IMR-90 (cell line): ENCODE measurements around the gene FAM89B. TPM values are rescaled to one million over a fixed set of nuclear protein-coding genes. Genes with fewer than 3 reads are reported as not detected.
A peak's percentile ranks its signal among the peaks of the same experiment; 100 is the strongest.

Experiments
- ATAC-seq: fragments of 200-7000 bp; cut with Tn5 transposase; 2 replicates; pipeline ENCODE4 v1.9.1; 2020; ENCODE audit warnings: low read depth, mild to moderate bottlenecking, moderate library complexity
- BruUV-seq: library from RNA; stranded (reverse); fragments of 400-500 nt; replicated peaks from 2 replicates; lab custom pipeline; 2021; lab: Mats Ljungman, UMichigan
- CTCF ChIA-PET: fragments of 300-600 bp; formaldehyde crosslinking; extraction: SDS; loops from one replicate; lab custom pipeline; 2021; ENCODE audit warnings: antibody characterized with exemption; lab: Yijun Ruan, JAX
- POLR2A ChIA-PET: fragments of 300-600 bp; sonication (Branson Sonifier 250); formaldehyde crosslinking; loops from one replicate; lab custom pipeline; 2022; ENCODE audit warnings: antibody characterized with exemption; ENCODE audit not compliant: unreplicated experiment; lab: Charles Lee
- DNase-seq: peaks from one replicate; pipeline ENCODE4 v3.0.0; 2013
- H2AFZ ChIP-seq: replicated peaks from 2 replicates; pipeline ENCODE3; 2013; ENCODE audit warnings: low read length, mild to moderate bottlenecking; ENCODE audit not compliant: poor library complexity
- H2AK5ac ChIP-seq: 2 replicates; pipeline ENCODE4 v1.6.1; 2013; ENCODE audit warnings: low read depth, low read length, inconsistent platforms
- H2AK9ac ChIP-seq: replicated peaks from 2 replicates; pipeline ENCODE3; 2013; ENCODE audit warnings: mild to moderate bottlenecking, low read depth, low read length, moderate library complexity; ENCODE audit not compliant: poor library complexity
- H2BK120ac ChIP-seq: 2 replicates; pipeline ENCODE4 v1.6.1; 2013; ENCODE audit warnings: low read depth, low read length, inconsistent platforms
- H2BK15ac ChIP-seq: 3 replicates; pipeline ENCODE4 v1.6.1; 2013; ENCODE audit warnings: low read depth, low read length, inconsistent platforms
- H2BK20ac ChIP-seq: 2 replicates; pipeline ENCODE4 v1.6.1; 2013; ENCODE audit warnings: low read depth, mild to moderate bottlenecking, inconsistent platforms, low read length, moderate library complexity
- H2BK5ac ChIP-seq: 2 replicates; pipeline ENCODE4 v1.6.1; 2013; ENCODE audit warnings: mild to moderate bottlenecking, low read depth, low read length, inconsistent platforms; ENCODE audit not compliant: poor library complexity, severe bottlenecking
- H3K14ac ChIP-seq: replicated peaks from 2 replicates; pipeline ENCODE4 v1.6.1; 2013; ENCODE audit warnings: low read depth, low read length, inconsistent platforms
- H3K18ac ChIP-seq: 2 replicates; pipeline ENCODE4 v1.6.1; 2013; ENCODE audit warnings: low read depth, low read length, control low read depth
- H3K23ac ChIP-seq: 2 replicates; pipeline ENCODE4 v1.6.1; 2013; ENCODE audit warnings: low read depth, low read length, inconsistent platforms
- H3K27ac ChIP-seq: 2 replicates; pipeline ENCODE4 v1.5.1; 2013; ENCODE audit warnings: mild to moderate bottlenecking, control low read depth, low read length; ENCODE audit not compliant: insufficient read depth
- H3K27me3 ChIP-seq: 2 replicates; pipeline ENCODE4 v1.6.1; 2013; ENCODE audit warnings: low read length; ENCODE audit not compliant: control insufficient read depth, insufficient read depth
- H3K36me3 ChIP-seq: 2 replicates; pipeline ENCODE4 v1.6.1; 2013; ENCODE audit warnings: low read length, mixed read lengths; ENCODE audit not compliant: control insufficient read depth, insufficient read depth
- H3K4ac ChIP-seq: 2 replicates; pipeline ENCODE4 v1.6.1; 2013; ENCODE audit warnings: low read depth, low read length, inconsistent platforms
- H3K4me1 ChIP-seq: 2 replicates; pipeline ENCODE4 v1.6.1; 2013; ENCODE audit warnings: low read length, mixed read lengths; ENCODE audit not compliant: control insufficient read depth, insufficient read depth
- H3K4me2 ChIP-seq: 2 replicates; pipeline ENCODE4 v1.6.1; 2013; ENCODE audit warnings: low read depth, mild to moderate bottlenecking, control low read depth, low read length, moderate library complexity
- H3K4me3 ChIP-seq: 2 replicates; pipeline ENCODE4 v1.5.1; 2013; ENCODE audit warnings: low read depth, mild to moderate bottlenecking, control low read depth, low read length, moderate library complexity; ENCODE audit not compliant: insufficient read depth
- H3K56ac ChIP-seq: 2 replicates; pipeline ENCODE4 v1.6.1; 2013; ENCODE audit warnings: low read length, inconsistent platforms; ENCODE audit not compliant: insufficient read depth; ENCODE audit errors: extremely low read depth
- H3K79me1 ChIP-seq, 2 experiments: 2 replicates each; pipeline ENCODE4 v1.6.1; 2013; ENCODE audit warnings: low read length in 2 of 2, inconsistent platforms in 1 of 2, low read depth in 1 of 2
- H3K9ac ChIP-seq: 2 replicates; pipeline ENCODE4 v1.6.1; 2013; ENCODE audit warnings: low read depth, low read length, control low read depth
- H3K9me1 ChIP-seq: 2 replicates; pipeline ENCODE4 v1.6.1; 2013; ENCODE audit warnings: low read length, inconsistent platforms; ENCODE audit not compliant: insufficient read depth
- H3K9me3 ChIP-seq: 2 replicates; pipeline ENCODE4 v1.6.1; 2013; ENCODE audit warnings: low read length; ENCODE audit not compliant: control insufficient read depth, insufficient read depth
- H4K20me1 ChIP-seq: 2 replicates; pipeline ENCODE4 v1.6.1; 2013; ENCODE audit warnings: low read length, inconsistent platforms; ENCODE audit not compliant: insufficient read depth
- H4K5ac ChIP-seq: 2 replicates; pipeline ENCODE4 v1.6.1; 2013; ENCODE audit warnings: mild to moderate bottlenecking, low read depth, low read length, control low read depth
- H4K8ac ChIP-seq, 2 experiments: 2 replicates each; pipeline ENCODE4 v1.6.1; 2013; ENCODE audit warnings: low read depth in 2 of 2, low read length in 2 of 2, control low read depth in 1 of 2, inconsistent platforms in 1 of 2
- H4K91ac ChIP-seq: 2 replicates; pipeline ENCODE4 v1.6.1; 2013; ENCODE audit warnings: low read depth, low read length, inconsistent platforms; ENCODE audit not compliant: insufficient read depth
- BHLHE40 ChIP-seq: fragments of 150-350 bp; IDR thresholded peaks from 2 replicates; pipeline ENCODE4 v1.6.1; 2016; ENCODE audit warnings: mild to moderate bottlenecking, low read depth, low read length
- CEBPB ChIP-seq: IDR thresholded peaks from 2 replicates; pipeline ENCODE4 v1.6.1; 2012; ENCODE audit warnings: low read depth, low read length, improper control_type of control experiment
- CHD1 ChIP-seq: IDR thresholded peaks from 2 replicates; pipeline ENCODE4 v1.6.1; 2012; ENCODE audit warnings: low read depth, low read length, improper control_type of control experiment
- CTCF ChIP-seq: conservative IDR thresholded peaks from 2 replicates; pipeline ENCODE4 v1.5.1; 2012; ENCODE audit warnings: mild to moderate bottlenecking, low read depth, low read length, improper control_type of control experiment
- ELK1 ChIP-seq: fragments of 150-350 bp; IDR thresholded peaks from 2 replicates; pipeline ENCODE4 v1.6.1; 2016; ENCODE audit warnings: low read depth, mild to moderate bottlenecking, low read length, moderate library complexity, borderline replicate concordance
- FOS ChIP-seq: fragments of 150-350 bp; IDR thresholded peaks from 2 replicates; pipeline ENCODE4 v1.6.1; 2016; ENCODE audit warnings: low read depth, low read length
- MAFK ChIP-seq: IDR thresholded peaks from 2 replicates; pipeline ENCODE4 v1.6.1; 2012; ENCODE audit warnings: low read depth, low read length, improper control_type of control experiment
- MAZ ChIP-seq: IDR thresholded peaks from 2 replicates; pipeline ENCODE4 v1.6.1; 2012; ENCODE audit warnings: low read depth, mild to moderate bottlenecking, low read length, improper control_type of control experiment, moderate library complexity, borderline replicate concordance
- MXI1 ChIP-seq: IDR thresholded peaks from 2 replicates; pipeline ENCODE4 v1.6.1; 2012; ENCODE audit warnings: low read depth, mild to moderate bottlenecking, low read length, moderate library complexity, borderline replicate concordance
- NFE2L2 ChIP-seq: fragments of 150-350 bp; IDR thresholded peaks from 2 replicates; pipeline ENCODE4 v1.6.1; 2016; ENCODE audit warnings: low read depth, mild to moderate bottlenecking, low read length
- POLR2A ChIP-seq: IDR thresholded peaks from 2 replicates; pipeline ENCODE4 v1.6.1; 2012; ENCODE audit warnings: mild to moderate bottlenecking, low read depth, low read length
- RAD21 ChIP-seq: IDR thresholded peaks from 2 replicates; pipeline ENCODE4 v1.6.1; 2012; ENCODE audit warnings: low read length, improper control_type of control experiment
- RCOR1 ChIP-seq: IDR thresholded peaks from 2 replicates; pipeline ENCODE4 v1.6.1; 2012; ENCODE audit warnings: mild to moderate bottlenecking, low read length, improper control_type of control experiment; ENCODE audit not compliant: insufficient replicate concordance
- RFX5 ChIP-seq: IDR thresholded peaks from 2 replicates; pipeline ENCODE4 v1.8.0; 2012; ENCODE audit warnings: low read depth, mild to moderate bottlenecking, low read length, moderate library complexity
- SMC3 ChIP-seq: fragments of 150-350 bp; IDR thresholded peaks from 2 replicates; pipeline ENCODE4 v1.6.1; 2016; ENCODE audit warnings: low read depth, mild to moderate bottlenecking, antibody characterized with exemption, low read length, moderate library complexity
- USF2 ChIP-seq: fragments of 150-350 bp; IDR thresholded peaks from 2 replicates; pipeline ENCODE4 v1.6.1; 2017; ENCODE audit warnings: mild to moderate bottlenecking, antibody characterized with exemption, low read length, low read depth
- WGBS, 2 experiments: methylation state at CpG; one replicate each; pipeline versions ENCODE4 v1.1.5 to v1.1.7; 2013; ENCODE audit warnings: missing lambda C conversion rate in 2 of 2; ENCODE audit not compliant: insufficient read length in 1 of 2; ENCODE audit errors: extremely low coverage in 2 of 2; 5-methylcytosine and 5-hydroxymethylcytosine counted together
- dilution Hi-C: fragments of 300-500 bp; cut with HindIII; formaldehyde crosslinking; loops from one replicate; pipeline ENCODE4 v1.14.3; 2018; ENCODE audit warnings: low sequenced_read_pairs; ENCODE audit not compliant: unreplicated experiment
- in situ Hi-C: fragments of 300-500 bp; cut with MboI; formaldehyde crosslinking; loops from 3 replicates; pipeline ENCODE4 v1.14.3; 2019; ENCODE audit warnings: low sequenced_read_pairs, inconsistent platforms, mixed read lengths
- intact Hi-C: fragments of 100-400 bp; cut with micrococcal nuclease; formaldehyde crosslinking; loops from 2 replicates; pipeline ENCODE4 v1.10.0; 2022
- polyA plus RNA-seq, 3 experiments: library from polyadenylated mRNA; depleted of rRNA; stranded (reverse); fragments of >200 nt; gene quantifications; 2 replicates each; pipeline ENCODE4 v1.2.3, GENCODE V29; 2012; ENCODE audit warnings: low replicate concordance in 1 of 3
- total RNA-seq: library from RNA; depleted of rRNA; stranded (reverse); fragments of >200 nt; gene quantifications from 2 replicates; pipeline ENCODE4 v1.2.3, GENCODE V29; 2012

The FAM89B gene
- total and polyA plus RNA-seq, 2 of the 4 experiments (the other 2 are of a cell fraction) = 12.0 to 65.5 TPM

GRCh38 chr11:65584106-65584505 lies 11.8 kb downstream of the FAM89B start:
- POLR2A ChIA-PET = no interaction called here
- Histone ChIP-seq H2BK120ac (no peak overlapping the region), H2AK5ac (no peak overlapping the region; the same call in 1 of the 2 replicates), H3K9me3 (no peaks in the 10 kb centered on the region), H4K5ac (no peak overlapping the region), H4K20me1 (0 out of 2 replicates have a peak, but pooled peaks cover 4% of the 10 kb centered on the region), H2BK20ac (no peak overlapping the region), H3K36me3 (peaks cover 50% of the 10 kb centered on the region), H4K8ac (no peak overlapping the region), H2BK15ac (no peak overlapping the region), H3K9me1 (no peaks in the 10 kb centered on the region), H2BK5ac (no peak overlapping the region), H3K79me1 (peaks cover 0 to 22% of the 10 kb centered on the region in 2 experiments; a peak in 1 of 4 replicates), H3K56ac (no peak overlapping the region), H3K4me1 (peaks cover 4% of the 10 kb centered on the region), H3K4me3 (no peak overlapping the region), H3K14ac (no peak overlapping the region), H3K27me3 (no peaks in the 10 kb centered on the region), H3K4ac (no peak overlapping the region; the same call in 1 of the 2 replicates), H2AK9ac (peak overlapping the region; percentile 67), H3K9ac (no peak overlapping the region), H3K27ac (no peak overlapping the region), H2AFZ (no peak overlapping the region), H4K91ac (no peak overlapping the region), H3K4me2 (no peak overlapping the region), H3K23ac (no peak overlapping the region), H3K18ac (no peak overlapping the region)
- 92% methylated on average over 4 of the region's 8 CpGs; no CpG with 5 or more reads in 1 of the 2 experiments for WGBS, 2 experiments
- DNase-seq = no peak
- no TSS peak for BruUV-seq
- TF ChIP-seq FOS (no peak), BHLHE40 (no peak), SMC3 (no peak), RCOR1 (no peak), CEBPB (no peak), MAFK (no peak), MXI1 (no peak), RFX5 (no peak), ELK1 (no peak), USF2 (no peak), NFE2L2 (no peak), CHD1 (no peak), CTCF (no peak), MAZ (no peak), POLR2A (no peak), RAD21 (no peak)
- in situ Hi-C loops = no loop called here
- intact Hi-C loops = no loop called here
- ATAC-seq = no peak
- CTCF ChIA-PET = interaction anchor here (1.4 kb wide), 1 partner anchor 10 kb away, joined by 4 read pairs; no protein-coding TSS in a partner anchor
- dilution Hi-C loops = no loop called here
